IMR-90 (cell line): ENCODE results near the gene TSSK3. TPM values are rescaled to one million over a fixed set of nuclear protein-coding genes. Genes with fewer than 3 reads are reported as not detected.

Experiments used
- ATAC-seq: fragments of 200-7000 bp; cut with Tn5 transposase; 2 replicates; pipeline ENCODE4 v1.9.1; 2020; ENCODE audit warnings: low read depth, mild to moderate bottlenecking, moderate library complexity
- BruUV-seq: library from RNA; stranded (reverse); fragments of 400-500 nt; replicated peaks from 2 replicates; lab custom pipeline; 2021; lab: Mats Ljungman, UMichigan
- CTCF ChIA-PET: fragments of 300-600 bp; formaldehyde crosslinking; extraction: SDS; loops from one replicate; lab custom pipeline; 2021; ENCODE audit warnings: antibody characterized with exemption; lab: Yijun Ruan, JAX
- POLR2A ChIA-PET: fragments of 300-600 bp; sonication (Branson Sonifier 250); formaldehyde crosslinking; loops from one replicate; lab custom pipeline; 2022; ENCODE audit warnings: antibody characterized with exemption; ENCODE audit not compliant: unreplicated experiment; lab: Charles Lee
- DNase-seq: peaks from one replicate; pipeline ENCODE4 v3.0.0; 2013
- H2AFZ ChIP-seq: replicated peaks from 2 replicates; pipeline ENCODE3; 2013; ENCODE audit warnings: low read length, mild to moderate bottlenecking; ENCODE audit not compliant: poor library complexity
- H2AK5ac ChIP-seq: 2 replicates; pipeline ENCODE4 v1.6.1; 2013; ENCODE audit warnings: low read depth, low read length, inconsistent platforms
- H2AK9ac ChIP-seq: replicated peaks from 2 replicates; pipeline ENCODE3; 2013; ENCODE audit warnings: mild to moderate bottlenecking, low read depth, low read length, moderate library complexity; ENCODE audit not compliant: poor library complexity
- H2BK120ac ChIP-seq: 2 replicates; pipeline ENCODE4 v1.6.1; 2013; ENCODE audit warnings: low read depth, low read length, inconsistent platforms
- H2BK15ac ChIP-seq: 3 replicates; pipeline ENCODE4 v1.6.1; 2013; ENCODE audit warnings: low read depth, low read length, inconsistent platforms
- H2BK20ac ChIP-seq: 2 replicates; pipeline ENCODE4 v1.6.1; 2013; ENCODE audit warnings: low read depth, mild to moderate bottlenecking, inconsistent platforms, low read length, moderate library complexity
- H2BK5ac ChIP-seq: 2 replicates; pipeline ENCODE4 v1.6.1; 2013; ENCODE audit warnings: mild to moderate bottlenecking, low read depth, low read length, inconsistent platforms; ENCODE audit not compliant: poor library complexity, severe bottlenecking
- H3K14ac ChIP-seq: replicated peaks from 2 replicates; pipeline ENCODE4 v1.6.1; 2013; ENCODE audit warnings: low read depth, low read length, inconsistent platforms
- H3K18ac ChIP-seq: 2 replicates; pipeline ENCODE4 v1.6.1; 2013; ENCODE audit warnings: low read depth, low read length, control low read depth
- H3K23ac ChIP-seq: 2 replicates; pipeline ENCODE4 v1.6.1; 2013; ENCODE audit warnings: low read depth, low read length, inconsistent platforms
- H3K27ac ChIP-seq: 2 replicates; pipeline ENCODE4 v1.5.1; 2013; ENCODE audit warnings: mild to moderate bottlenecking, control low read depth, low read length; ENCODE audit not compliant: insufficient read depth
- H3K27me3 ChIP-seq: 2 replicates; pipeline ENCODE4 v1.6.1; 2013; ENCODE audit warnings: low read length; ENCODE audit not compliant: control insufficient read depth, insufficient read depth
- H3K36me3 ChIP-seq: 2 replicates; pipeline ENCODE4 v1.6.1; 2013; ENCODE audit warnings: low read length, mixed read lengths; ENCODE audit not compliant: control insufficient read depth, insufficient read depth
- H3K4ac ChIP-seq: 2 replicates; pipeline ENCODE4 v1.6.1; 2013; ENCODE audit warnings: low read depth, low read length, inconsistent platforms
- H3K4me1 ChIP-seq: 2 replicates; pipeline ENCODE4 v1.6.1; 2013; ENCODE audit warnings: low read length, mixed read lengths; ENCODE audit not compliant: control insufficient read depth, insufficient read depth
- H3K4me2 ChIP-seq: 2 replicates; pipeline ENCODE4 v1.6.1; 2013; ENCODE audit warnings: low read depth, mild to moderate bottlenecking, control low read depth, low read length, moderate library complexity
- H3K4me3 ChIP-seq: 2 replicates; pipeline ENCODE4 v1.5.1; 2013; ENCODE audit warnings: low read depth, mild to moderate bottlenecking, control low read depth, low read length, moderate library complexity; ENCODE audit not compliant: insufficient read depth
- H3K56ac ChIP-seq: 2 replicates; pipeline ENCODE4 v1.6.1; 2013; ENCODE audit warnings: low read length, inconsistent platforms; ENCODE audit not compliant: insufficient read depth; ENCODE audit errors: extremely low read depth
- H3K79me1 ChIP-seq, 2 experiments: 2 replicates each; pipeline ENCODE4 v1.6.1; 2013; ENCODE audit warnings: low read length in 2 of 2, inconsistent platforms in 1 of 2, low read depth in 1 of 2
- H3K9ac ChIP-seq: 2 replicates; pipeline ENCODE4 v1.6.1; 2013; ENCODE audit warnings: low read depth, low read length, control low read depth
- H3K9me1 ChIP-seq: 2 replicates; pipeline ENCODE4 v1.6.1; 2013; ENCODE audit warnings: low read length, inconsistent platforms; ENCODE audit not compliant: insufficient read depth
- H3K9me3 ChIP-seq: 2 replicates; pipeline ENCODE4 v1.6.1; 2013; ENCODE audit warnings: low read length; ENCODE audit not compliant: control insufficient read depth, insufficient read depth
- H4K20me1 ChIP-seq: 2 replicates; pipeline ENCODE4 v1.6.1; 2013; ENCODE audit warnings: low read length, inconsistent platforms; ENCODE audit not compliant: insufficient read depth
- H4K5ac ChIP-seq: 2 replicates; pipeline ENCODE4 v1.6.1; 2013; ENCODE audit warnings: mild to moderate bottlenecking, low read depth, low read length, control low read depth
- H4K8ac ChIP-seq, 2 experiments: 2 replicates each; pipeline ENCODE4 v1.6.1; 2013; ENCODE audit warnings: low read depth in 2 of 2, low read length in 2 of 2, control low read depth in 1 of 2, inconsistent platforms in 1 of 2
- H4K91ac ChIP-seq: 2 replicates; pipeline ENCODE4 v1.6.1; 2013; ENCODE audit warnings: low read depth, low read length, inconsistent platforms; ENCODE audit not compliant: insufficient read depth
- BHLHE40 ChIP-seq: fragments of 150-350 bp; IDR thresholded peaks from 2 replicates; pipeline ENCODE4 v1.6.1; 2016; ENCODE audit warnings: mild to moderate bottlenecking, low read depth, low read length
- CEBPB ChIP-seq: IDR thresholded peaks from 2 replicates; pipeline ENCODE4 v1.6.1; 2012; ENCODE audit warnings: low read depth, low read length, improper control_type of control experiment
- CHD1 ChIP-seq: IDR thresholded peaks from 2 replicates; pipeline ENCODE4 v1.6.1; 2012; ENCODE audit warnings: low read depth, low read length, improper control_type of control experiment
- ELK1 ChIP-seq: fragments of 150-350 bp; IDR thresholded peaks from 2 replicates; pipeline ENCODE4 v1.6.1; 2016; ENCODE audit warnings: low read depth, mild to moderate bottlenecking, low read length, moderate library complexity, borderline replicate concordance
- FOS ChIP-seq: fragments of 150-350 bp; IDR thresholded peaks from 2 replicates; pipeline ENCODE4 v1.6.1; 2016; ENCODE audit warnings: low read depth, low read length
- MAFK ChIP-seq: IDR thresholded peaks from 2 replicates; pipeline ENCODE4 v1.6.1; 2012; ENCODE audit warnings: low read depth, low read length, improper control_type of control experiment
- MAZ ChIP-seq: IDR thresholded peaks from 2 replicates; pipeline ENCODE4 v1.6.1; 2012; ENCODE audit warnings: low read depth, mild to moderate bottlenecking, low read length, improper control_type of control experiment, moderate library complexity, borderline replicate concordance
- MXI1 ChIP-seq: IDR thresholded peaks from 2 replicates; pipeline ENCODE4 v1.6.1; 2012; ENCODE audit warnings: low read depth, mild to moderate bottlenecking, low read length, moderate library complexity, borderline replicate concordance
- NFE2L2 ChIP-seq: fragments of 150-350 bp; IDR thresholded peaks from 2 replicates; pipeline ENCODE4 v1.6.1; 2016; ENCODE audit warnings: low read depth, mild to moderate bottlenecking, low read length
- RFX5 ChIP-seq: IDR thresholded peaks from 2 replicates; pipeline ENCODE4 v1.8.0; 2012; ENCODE audit warnings: low read depth, mild to moderate bottlenecking, low read length, moderate library complexity
- SMC3 ChIP-seq: fragments of 150-350 bp; IDR thresholded peaks from 2 replicates; pipeline ENCODE4 v1.6.1; 2016; ENCODE audit warnings: low read depth, mild to moderate bottlenecking, antibody characterized with exemption, low read length, moderate library complexity
- WGBS, 2 experiments: methylation state at CpG; one replicate each; pipeline versions ENCODE4 v1.1.5 to v1.1.7; 2013; ENCODE audit warnings: missing lambda C conversion rate in 2 of 2; ENCODE audit not compliant: insufficient read length in 1 of 2; ENCODE audit errors: extremely low coverage in 2 of 2; 5-methylcytosine and 5-hydroxymethylcytosine counted together
- dilution Hi-C: fragments of 300-500 bp; cut with HindIII; formaldehyde crosslinking; loops from one replicate; pipeline ENCODE4 v1.14.3; 2018; ENCODE audit warnings: low sequenced_read_pairs; ENCODE audit not compliant: unreplicated experiment
- in situ Hi-C: fragments of 300-500 bp; cut with MboI; formaldehyde crosslinking; loops from 3 replicates; pipeline ENCODE4 v1.14.3; 2019; ENCODE audit warnings: low sequenced_read_pairs, inconsistent platforms, mixed read lengths
- intact Hi-C: fragments of 100-400 bp; cut with micrococcal nuclease; formaldehyde crosslinking; loops from 2 replicates; pipeline ENCODE4 v1.10.0; 2022
- polyA plus RNA-seq, 3 experiments: library from polyadenylated mRNA; depleted of rRNA; stranded (reverse); fragments of >200 nt; gene quantifications; 2 replicates each; pipeline ENCODE4 v1.2.3, GENCODE V29; 2012; ENCODE audit warnings: low replicate concordance in 1 of 3
- total RNA-seq: library from RNA; depleted of rRNA; stranded (reverse); fragments of >200 nt; gene quantifications from 2 replicates; pipeline ENCODE4 v1.2.3, GENCODE V29; 2012

The TSSK3 gene
- total and polyA plus RNA-seq, 2 of the 4 experiments (the other 2 are of a cell fraction): 0.96 TPM; not detected in 1

GRCh38 chr1:32405672-32406467 lies 43.5 kb downstream of the TSSK3 start:
- Histone ChIP-seq H3K18ac (no peak overlapping the region), H3K79me1 (no peaks in the 10 kb centered on the region), H2BK120ac (no peak overlapping the region), H2AK9ac (no peak overlapping the region), H2AFZ (no peak overlapping the region), H3K56ac (no peak overlapping the region), H3K9ac (no peak overlapping the region), H2AK5ac (no peak overlapping the region), H4K20me1 (no peaks in the 10 kb centered on the region), H3K14ac (no peak overlapping the region), H3K4me1 (peaks cover 3% of the 10 kb centered on the region; the same call in 1 of the 2 replicates), H3K9me3 (no peaks in the 10 kb centered on the region), H2BK5ac (no peak overlapping the region), H4K8ac (no peak overlapping the region), H2BK15ac (no peak overlapping the region), H3K4me2 (no peak overlapping the region), H3K4me3 (no peak overlapping the region), H4K91ac (no peak overlapping the region), H3K23ac (no peak overlapping the region), H3K4ac (no peak overlapping the region), H3K36me3 (no peaks in the 10 kb centered on the region), H3K27me3 (no peaks in the 10 kb centered on the region; the same call in 1 of the 2 replicates), H3K27ac (no peak overlapping the region), H2BK20ac (no peak overlapping the region), H3K9me1 (no peaks in the 10 kb centered on the region), H4K5ac (no peak overlapping the region)
- CTCF ChIA-PET: interaction anchor here (0.6 to 0.8 kb wide), 2 partner anchors 31 to 201 kb away, joined by 6 to 7 read pairs; partner anchors contain the start of gene IQCC
- no TSS peak for BruUV-seq
- dilution Hi-C loops: no loop called here
- POLR2A ChIA-PET: no interaction called here
- 100% methylated on average over 1 of the region's 4 CpGs; no CpG with 5 or more reads in 1 of the 2 experiments for WGBS, 2 experiments
- no peak for TF ChIP-seq MXI1
- TF ChIP-seq FOS: no peak
- TF ChIP-seq RFX5: no peak
- TF ChIP-seq ELK1: no peak
- TF ChIP-seq BHLHE40: no peak
- TF ChIP-seq SMC3: no peak
- TF ChIP-seq MAZ: no peak
- no peak for TF ChIP-seq MAFK
- TF ChIP-seq CEBPB: no peak
- TF ChIP-seq NFE2L2: no peak
- no peak for TF ChIP-seq CHD1
- ATAC-seq (no peak), DNase-seq (no peak)
- in situ Hi-C loops: no loop called here
- intact Hi-C loops: no loop called here
